ENCODE data around the gene CC2D2A. TPM values are rescaled to one million over a fixed set of nuclear protein-coding genes. Genes with fewer than 3 reads are reported as not detected.

CC2D2A gene
- total RNA-seq, 1 experiment from 2014 or later: 10.2 TPM

DNA sequence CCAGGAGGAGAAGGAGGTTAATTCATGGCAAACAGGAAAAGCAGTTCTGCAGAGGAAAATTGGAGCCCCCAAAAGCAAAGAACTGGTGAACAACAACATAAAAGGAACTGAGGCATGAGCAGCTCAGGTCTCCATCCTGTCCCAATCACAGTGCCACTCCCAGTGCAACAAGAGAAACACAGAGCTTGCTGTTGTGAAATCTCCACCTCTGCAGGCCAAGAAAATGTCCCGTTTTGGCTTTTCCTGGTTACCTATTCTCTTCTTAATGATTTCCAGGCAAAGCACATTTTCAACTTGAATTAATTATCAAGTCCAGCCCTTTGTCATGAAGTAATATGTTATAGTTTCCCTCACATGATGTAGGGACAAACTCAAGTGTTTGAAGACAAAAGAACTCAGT lies 41.1 kb upstream of the CC2D2A start:
- no peak for TF ChIP-seq PRRX2 (CRISPR knock-in tag; IDR thresholded peaks at IDR 0.05)
- TF ChIP-seq SOX15 (CRISPR knock-in tag; IDR thresholded peaks at IDR 0.05): no peak
- TF ChIP-seq TP53 (CRISPR knock-in tag; IDR thresholded peaks at IDR 0.05): no peak
- TF ChIP-seq TCF7 (CRISPR knock-in tag; IDR thresholded peaks at IDR 0.05; ENCODE audit: low read depth): no peak
- TF ChIP-seq, protein P1, sequence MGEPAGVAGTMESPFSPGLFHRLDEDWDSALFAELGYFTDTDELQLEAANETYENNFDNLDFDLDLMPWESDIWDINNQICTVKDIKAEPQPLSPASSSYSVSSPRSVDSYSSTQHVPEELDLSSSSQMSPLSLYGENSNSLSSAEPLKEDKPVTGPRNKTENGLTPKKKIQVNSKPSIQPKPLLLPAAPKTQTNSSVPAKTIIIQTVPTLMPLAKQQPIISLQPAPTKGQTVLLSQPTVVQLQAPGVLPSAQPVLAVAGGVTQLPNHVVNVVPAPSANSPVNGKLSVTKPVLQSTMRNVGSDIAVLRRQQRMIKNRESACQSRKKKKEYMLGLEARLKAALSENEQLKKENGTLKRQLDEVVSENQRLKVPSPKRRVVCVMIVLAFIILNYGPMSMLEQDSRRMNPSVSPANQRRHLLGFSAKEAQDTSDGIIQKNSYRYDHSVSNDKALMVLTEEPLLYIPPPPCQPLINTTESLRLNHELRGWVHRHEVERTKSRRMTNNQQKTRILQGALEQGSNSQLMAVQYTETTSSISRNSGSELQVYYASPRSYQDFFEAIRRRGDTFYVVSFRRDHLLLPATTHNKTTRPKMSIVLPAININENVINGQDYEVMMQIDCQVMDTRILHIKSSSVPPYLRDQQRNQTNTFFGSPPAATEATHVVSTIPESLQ (CRISPR knock-in tag; IDR thresholded peaks at IDR 0.05): no peak
- TF ChIP-seq ZNF232 (CRISPR knock-in tag; IDR thresholded peaks at IDR 0.05): no peak
- TF ChIP-seq, protein P2, sequence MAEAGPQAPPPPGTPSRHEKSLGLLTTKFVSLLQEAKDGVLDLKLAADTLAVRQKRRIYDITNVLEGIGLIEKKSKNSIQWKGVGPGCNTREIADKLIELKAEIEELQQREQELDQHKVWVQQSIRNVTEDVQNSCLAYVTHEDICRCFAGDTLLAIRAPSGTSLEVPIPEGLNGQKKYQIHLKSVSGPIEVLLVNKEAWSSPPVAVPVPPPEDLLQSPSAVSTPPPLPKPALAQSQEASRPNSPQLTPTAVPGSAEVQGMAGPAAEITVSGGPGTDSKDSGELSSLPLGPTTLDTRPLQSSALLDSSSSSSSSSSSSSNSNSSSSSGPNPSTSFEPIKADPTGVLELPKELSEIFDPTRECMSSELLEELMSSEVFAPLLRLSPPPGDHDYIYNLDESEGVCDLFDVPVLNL (CRISPR knock-in tag; IDR thresholded peaks at IDR 0.05; ENCODE audit: borderline replicate concordance, low read depth): no peak
- TF ChIP-seq ATF3 (CRISPR knock-in tag; conservative IDR thresholded peaks at IDR 0.05): no peak
- no peak for TF ChIP-seq CREM (CRISPR knock-in tag; IDR thresholded peaks at IDR 0.05)
- Mint-ChIP-seq H3K4me1 (no peaks in the 10 kb centered on the region), H3K36me3 (no peaks in the 10 kb centered on the region), H3K9me3 (peaks cover 10% of the 10 kb centered on the region), H3K27ac (no peak overlapping the region), H3K4me3 (no peak overlapping the region), H3K27me3 (ENCODE audit: low read depth) (no peaks in the 10 kb centered on the region)
- POLR2A ChIA-PET: no interaction called here
- DNase-seq (ENCODE audit: low spot score) (no peak), ATAC-seq (no peak)
- CTCF ChIA-PET: no interaction called here

GRCh38 chr4:15434091-15434490 lies 35.6 kb upstream of the CC2D2A start:
- TF ChIP-seq PREB (CRISPR knock-in tag; IDR thresholded peaks at IDR 0.05; ENCODE audit: borderline replicate concordance) (no peak), ZNF416 (CRISPR knock-in tag; IDR thresholded peaks at IDR 0.05) (no peak), ZNF263 (CRISPR knock-in tag; IDR thresholded peaks at IDR 0.05; ENCODE audit: low read depth) (no peak)
- CTCF ChIA-PET: no interaction called here
- H3K9me3 Mint-ChIP-seq: peaks cover 10% of the 10 kb centered on the region

DNA sequence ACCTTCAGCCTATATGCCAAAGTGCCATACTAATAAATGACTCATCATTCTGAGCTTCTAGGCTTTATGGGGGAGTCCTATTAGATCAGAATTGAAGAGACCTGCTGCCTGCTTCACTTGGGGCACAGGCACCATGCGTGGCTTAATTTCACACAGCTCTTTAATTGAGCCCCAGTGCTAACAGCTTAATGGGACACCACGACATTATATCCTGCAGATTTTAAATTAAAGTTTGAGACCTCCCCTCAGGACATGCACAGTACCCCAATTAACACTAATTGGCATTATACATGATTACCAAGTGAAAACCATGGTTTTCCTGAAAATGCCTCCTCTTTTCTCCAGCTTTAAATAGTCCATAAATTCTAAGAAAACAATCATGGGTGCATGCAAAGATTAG lies 35.0 kb upstream of the CC2D2A start:
- CTCF ChIA-PET: no interaction called here
- no peak for ATAC-seq

More at GRCh38 chr4:15434091-15434490, 35.6 kb upstream of the CC2D2A start:
- Mint-ChIP-seq H3K4me3 (no peak overlapping the region), H3K27me3 (ENCODE audit: low read depth) (no peaks in the 10 kb centered on the region), H3K27ac (no peak overlapping the region), H3K4me1 (no peaks in the 10 kb centered on the region), H3K36me3 (no peaks in the 10 kb centered on the region)
- ATAC-seq (no peak), DNase-seq (ENCODE audit: low spot score) (no peak)
- POLR2A ChIA-PET: interaction anchor here (0.6 kb wide), 1 partner anchor 85 kb away, joined by 3 read pairs; no protein-coding TSS in a partner anchor

More for the DNA sequence above, 35.0 kb upstream of the CC2D2A start:
- no peak for DNase-seq (ENCODE audit: low spot score)
- no peaks in the 10 kb centered on the region for H3K27me3 Mint-ChIP-seq (ENCODE audit: low read depth)
- H3K36me3 Mint-ChIP-seq: no peaks in the 10 kb centered on the region
- H3K9me3 Mint-ChIP-seq: peaks cover 10% of the 10 kb centered on the region
- H3K27ac Mint-ChIP-seq: no peak overlapping the region
- no peaks in the 10 kb centered on the region for H3K4me1 Mint-ChIP-seq
- POLR2A ChIA-PET: no interaction called here
- no peak overlapping the region for H3K4me3 Mint-ChIP-seq
- TF ChIP-seq ATF1 (CRISPR knock-in tag; IDR thresholded peaks at IDR 0.05) (no peak), ZNF138 (CRISPR knock-in tag; conservative IDR thresholded peaks at IDR 0.05) (no peak)
- TF ChIP-seq, protein P3, sequence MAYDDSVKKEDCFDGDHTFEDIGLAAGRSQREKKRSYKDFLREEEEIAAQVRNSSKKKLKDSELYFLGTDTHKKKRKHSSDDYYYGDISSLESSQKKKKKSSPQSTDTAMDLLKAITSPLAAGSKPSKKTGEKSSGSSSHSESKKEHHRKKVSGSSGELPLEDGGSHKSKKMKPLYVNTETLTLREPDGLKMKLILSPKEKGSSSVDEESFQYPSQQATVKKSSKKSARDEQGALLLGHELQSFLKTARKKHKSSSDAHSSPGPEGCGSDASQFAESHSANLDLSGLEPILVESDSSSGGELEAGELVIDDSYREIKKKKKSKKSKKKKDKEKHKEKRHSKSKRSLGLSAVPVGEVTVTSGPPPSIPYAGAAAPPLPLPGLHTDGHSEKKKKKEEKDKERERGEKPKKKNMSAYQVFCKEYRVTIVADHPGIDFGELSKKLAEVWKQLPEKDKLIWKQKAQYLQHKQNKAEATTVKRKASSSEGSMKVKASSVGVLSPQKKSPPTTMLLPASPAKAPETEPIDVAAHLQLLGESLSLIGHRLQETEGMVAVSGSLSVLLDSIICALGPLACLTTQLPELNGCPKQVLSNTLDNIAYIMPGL (CRISPR knock-in tag; IDR thresholded peaks at IDR 0.05): no peak

Measured in WTC11 (cell line).